ENCODE results near the gene TMEM183A. TPM values are rescaled to one million over a fixed set of nuclear protein-coding genes. Genes with fewer than 3 reads are reported as not detected.
A peak's percentile ranks its signal among the peaks of the same experiment; 100 is the strongest.

Gene TMEM183A
- total and polyA plus RNA-seq, 4 donors = 29.4 to 63.9 (median 51.7) TPM

- Histone ChIP-seq H3K27me3 (ENCODE audit: control insufficient read depth in 3 of 3, insufficient read depth in 3 of 3, low read length in 2 of 3) (no peaks in the 10 kb centered on the region), H3K9ac (ENCODE audit: insufficient read depth in 1 of 2, low read length in 2 of 2) (peak overlapping the region; percentile 74 to 77), H3K36me3 (ENCODE audit: control insufficient read depth in 4 of 4, insufficient read depth in 4 of 4, low read length in 4 of 4) (peaks cover 0 to 14% (median 9%) of the 10 kb centered on the region in 4 donors), H3K4me3 (peak overlapping the region; percentile 64), H3K27ac (ENCODE audit: low read depth in 1 of 2, low read length in 1 of 2) (peak overlapping the region; percentile 81 to 91), H3K9me3 (ENCODE audit: control insufficient read depth in 4 of 4, insufficient read depth in 3 of 4, low read length in 3 of 4) (no peaks in the 10 kb centered on the region), H3K4me1 (ENCODE audit: control insufficient read depth in 5 of 5, insufficient read depth in 5 of 5, low read length in 5 of 5) (peaks cover 0 to 31% (median 6%) of the 10 kb centered on the region in 5 donors)
- no peak for TF ChIP-seq CTCF (IDR thresholded peaks at IDR 0.05; ENCODE audit: control extremely low read depth, extremely low read depth)
- ATAC-seq (ENCODE audit: insufficient read depth, low FRiP score) (no peak), DNase-seq (peak in 1 of 3 donors; percentile 16)
- WGBS, 2 donors = 2 to 3% methylated on average over 10 of the region's 10 CpGs
Measured at GRCh38 chr1:202958544-202959275, 48.5 kb upstream of the TMEM183A start.

DNA sequence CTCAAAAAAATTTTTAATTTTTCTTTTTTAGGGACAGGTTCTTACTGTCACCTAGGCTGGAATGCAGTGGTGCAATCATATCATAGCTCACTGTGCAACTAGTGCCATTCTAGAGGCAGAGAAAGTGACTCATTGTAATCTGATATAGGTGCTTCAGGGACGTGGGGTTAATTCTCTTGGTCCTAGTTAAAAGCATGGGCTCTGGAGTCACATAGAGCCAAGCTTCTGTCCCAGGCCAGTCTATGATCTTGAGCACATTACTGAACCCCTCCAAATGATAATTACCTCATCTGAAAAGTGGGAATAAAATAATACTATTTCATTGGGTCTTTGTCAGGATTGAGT, 47.9 kb upstream of the TMEM183A start:
- 66 to 93% methylated on average over 1 of the region's 1 CpG for WGBS, 2 donors
- H3K27ac ChIP-seq (ENCODE audit: low read depth in 1 of 2, low read length in 1 of 2) = peak overlapping the region in 1 of 2 donors; percentile 37
- no peaks in the 10 kb centered on the region for H3K9me3 ChIP-seq (ENCODE audit: control insufficient read depth in 4 of 4, insufficient read depth in 3 of 4, low read length in 3 of 4)
- TF ChIP-seq CTCF (IDR thresholded peaks at IDR 0.05; ENCODE audit: control extremely low read depth, extremely low read depth) = no peak
- H3K4me1 ChIP-seq (ENCODE audit: control insufficient read depth in 5 of 5, insufficient read depth in 5 of 5, low read length in 5 of 5) = peaks cover 0 to 25% (median 6%) of the 10 kb centered on the region in 5 donors
- ATAC-seq (ENCODE audit: insufficient read depth, low FRiP score) (no peak), DNase-seq (no peak)
- no peak overlapping the region for H3K4me3 ChIP-seq
- H3K36me3 ChIP-seq (ENCODE audit: control insufficient read depth in 4 of 4, insufficient read depth in 4 of 4, low read length in 4 of 4) = peaks cover 0 to 15% (median 9%) of the 10 kb centered on the region in 4 donors
- no peaks in the 10 kb centered on the region for H3K27me3 ChIP-seq (ENCODE audit: control insufficient read depth in 3 of 3, insufficient read depth in 3 of 3, low read length in 2 of 3)
- H3K9ac ChIP-seq (ENCODE audit: insufficient read depth in 1 of 2, low read length in 2 of 2) = no peak overlapping the region

- 92 to 93% methylated on average over 5 of the region's 5 CpGs for WGBS, 2 donors
- TF ChIP-seq CTCF (IDR thresholded peaks at IDR 0.05; ENCODE audit: control extremely low read depth, extremely low read depth) = no peak
- H3K9ac ChIP-seq (ENCODE audit: insufficient read depth in 1 of 2, low read length in 2 of 2) = no peak overlapping the region
- no peak overlapping the region for H3K4me3 ChIP-seq
- no peak for DNase-seq
- no peaks in the 10 kb centered on the region for H3K9me3 ChIP-seq (ENCODE audit: control insufficient read depth in 4 of 4, insufficient read depth in 3 of 4, low read length in 3 of 4)
- peaks cover 0 to 22% (median 7%) of the 10 kb centered on the region in 5 donors for H3K4me1 ChIP-seq (ENCODE audit: control insufficient read depth in 5 of 5, insufficient read depth in 5 of 5, low read length in 5 of 5)
- ATAC-seq (ENCODE audit: insufficient read depth, low FRiP score) = no peak
- no peak overlapping the region for H3K27ac ChIP-seq (ENCODE audit: low read depth in 1 of 2, low read length in 1 of 2)
- peaks cover 0 to 18% (median 9%) of the 10 kb centered on the region in 4 donors for H3K36me3 ChIP-seq (ENCODE audit: control insufficient read depth in 4 of 4, insufficient read depth in 4 of 4, low read length in 4 of 4)
- H3K27me3 ChIP-seq (ENCODE audit: control insufficient read depth in 3 of 3, insufficient read depth in 3 of 3, low read length in 2 of 3) = no peaks in the 10 kb centered on the region
Measured at GRCh38 chr1:202961220-202961880, 45.8 kb upstream of the TMEM183A start.
